Heart right ventricle (tissue), 16 donors: ENCODE results near the gene RBFOX1. TPM values are rescaled to one million over a fixed set of nuclear protein-coding genes. Genes with fewer than 3 reads are reported as not detected.

Source experiments
- ATAC-seq, 8 donors: fragments of 200-7000 bp; cut with Tn5 transposase; one replicate each; pipeline ENCODE4 v1.9.1; 2020; ENCODE audit warnings: mild to moderate bottlenecking in 8 of 8, moderate library complexity in 8 of 8, moderate number of reproducible peaks in 1 of 8
- DNase-seq, 2 donors: peaks; one replicate each; pipeline ENCODE4 v3.0.0-alpha.2; 2020
- H3K27ac ChIP-seq, 10 donors: fragments of 200-600 bp; sonication (generic) in 2 of 10; one replicate each; pipeline versions ENCODE4 v1.5.0 to v1.8.0; 2020 to 2022; ENCODE audit warnings: mild to moderate bottlenecking in 3 of 10
- H3K27me3 ChIP-seq, 7 donors: fragments of 200-600 bp; one replicate each; pipeline ENCODE4 v1.8.0; 2021 to 2022; ENCODE audit warnings: mild to moderate bottlenecking in 2 of 7
- H3K36me3 ChIP-seq, 9 donors: fragments of 200-600 bp; sonication (generic) in 1 of 9; one replicate each; pipeline versions ENCODE4 v1.5.0 to v1.8.0; 2020 to 2022; ENCODE audit warnings: mild to moderate bottlenecking in 2 of 9
- H3K4me1 ChIP-seq, 9 donors: fragments of 200-600 bp; sonication (generic) in 1 of 9; one replicate each; pipeline versions ENCODE4 v1.5.0 to v1.8.0; 2020 to 2022; ENCODE audit warnings: mild to moderate bottlenecking in 4 of 9
- H3K4me3 ChIP-seq, 10 donors: fragments of 200-600 bp; sonication (generic) in 2 of 10; one replicate each; pipeline versions ENCODE4 v1.5.0 to v1.8.0; 2020 to 2022; ENCODE audit warnings: mild to moderate bottlenecking in 7 of 10, moderate library complexity in 2 of 10
- H3K9me3 ChIP-seq, 11 donors: fragments of 200-600 bp in 10 of 11; sonication (generic) in 2 of 11; one replicate each; pipeline versions ENCODE4 v1.5.0 to v1.8.0; 2013 to 2022; ENCODE audit warnings: mild to moderate bottlenecking in 2 of 11, control low read depth in 1 of 11, moderate library complexity in 1 of 11
- CTCF ChIP-seq, 9 donors: fragments of 200-600 bp; sonication (generic) in 2 of 9; IDR thresholded peaks; one replicate each; pipeline versions ENCODE4 v1.5.0 to v1.8.0; 2021 to 2022; ENCODE audit warnings: antibody characterized with exemption in 9 of 9, mild to moderate bottlenecking in 5 of 9, moderate library complexity in 1 of 9
- WGBS, 2 donors: extraction: QIAGEN DNeasy Blood & Tissue Kit; methylation state at CpG; one replicate each; pipeline ENCODE4 v1.1.7; 2013; ENCODE audit warnings: inconsistent platforms in 1 of 2; 5-methylcytosine and 5-hydroxymethylcytosine counted together
- intact Hi-C, 10 donors: fragments of 100-400 bp; cut with DNase I; formaldehyde crosslinking; loops; one replicate each; pipeline versions ENCODE4 v1.11.1 to v1.14.2; 2022
- polyA plus RNA-seq, 2 donors: library from polyadenylated mRNA; stranded (reverse); fragments of 200-250 nt; gene quantifications; one replicate each; pipeline ENCODE4 v1.2.3, GENCODE V29; 2013
- total RNA-seq, 10 donors: library from RNA; stranded (reverse); fragmentation: NEBNext Ultra II Directional in 3 of 10; extraction: Animal tissue kit (Norgen Biotek cat#: 25700) in 3 of 10; gene quantifications; one replicate each; pipeline versions ENCODE4 v1.2.1 to v1.2.4, GENCODE V29; 2021 to 2023
- donor health status: Arrhythmogenic right ventricular cardiomyopathy.
- donor health status: ischemic (EF 13 %, LVEDD 7.1; RV severe dilation, severe dysfunction).
- donor health status: healthy with polysubstance abuse.
- donor health status: DM: no; HTN: yes; CAD: no.
- donor health status: DM: no; HTN: no; CAD: no.
- donor health status: ischemic (EF 25% LVEDD 6.9; RV normal size, moderate dysfunction).
- donor health status: ischemic (EF 25% LVEDD 5.7; RV mildly dilated, moderate dysfunction).
- donor health status: healthy.
- donor health status: DM: yes; HTN: yes; CAD: no.
- donor health status: Ischemic cardiomyopathy.
- donor health status: ischemic (EF 35%, LVEDD 5.7; RV mildly dilated, moderate dysfunction).
- donor health status: nonischemic (EF 11% LVEDD 7.7; RV severe dilation, severe dysfunction).
- donor health status: DM: yes; HTN: yes; CAD: no.
- donor health status: PGD.
- donor health status: ischemic (EF 29% LVEDD 5.4; RV normal size, mild dysfunction).
- donor health status: nonischemic (EF 23%, LVEDD 6.1; RV moderate dilation, normal function).

The RBFOX1 gene
- total and polyA plus RNA-seq, 12 donors = 11.1 to 82.9 (median 53.4) TPM

DNA sequence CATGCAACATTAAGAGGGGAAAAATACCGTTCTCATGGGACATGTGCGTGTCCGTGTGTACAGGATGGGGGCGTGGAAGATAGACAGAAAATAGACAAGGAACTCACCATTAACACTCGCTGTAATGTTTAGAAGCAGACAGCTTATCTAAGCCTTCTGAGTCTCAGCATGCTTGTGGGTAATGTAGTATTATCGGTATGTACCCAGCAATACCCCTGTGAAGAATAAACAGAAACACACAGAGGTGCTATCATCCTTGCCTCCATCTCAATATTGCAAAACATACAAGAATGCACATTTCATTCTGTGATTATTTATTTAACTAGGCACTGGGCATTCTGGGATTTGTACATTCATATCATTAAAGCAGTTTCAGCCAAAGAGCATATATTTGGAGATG is 42.0 kb upstream of the RBFOX1 start:
- ATAC-seq (no peak), DNase-seq (no peak)
- H3K27me3 ChIP-seq = peaks cover 0 to 5% (median 0%) of the 10 kb centered on the region in 7 donors
- H3K9me3 ChIP-seq = peaks cover 0 to 7% (median 0%) of the 10 kb centered on the region in 11 donors
- no peak for TF ChIP-seq CTCF (IDR thresholded peaks at IDR 0.05)
- no peak overlapping the region for H3K4me3 ChIP-seq
- no peak overlapping the region for H3K27ac ChIP-seq
- intact Hi-C loops = no loop called here
- no peaks in the 10 kb centered on the region for H3K36me3 ChIP-seq
- WGBS, 2 donors = 70 to 80% methylated on average over 6 of the region's 6 CpGs
- no peaks in the 10 kb centered on the region for H3K4me1 ChIP-seq

GRCh38 chr16:7294020-7294419 is 38.6 kb upstream of the RBFOX1 start:
- Histone ChIP-seq H3K27me3 (no peaks in the 10 kb centered on the region), H3K27ac (no peak overlapping the region), H3K9me3 (no peaks in the 10 kb centered on the region), H3K4me3 (no peak overlapping the region), H3K36me3 (no peaks in the 10 kb centered on the region), H3K4me1 (no peaks in the 10 kb centered on the region)
- ATAC-seq = no peak
- WGBS, 2 donors = 77% methylated on average over 4 of the region's 4 CpGs
- TF ChIP-seq CTCF (IDR thresholded peaks at IDR 0.05) = no peak
- DNase-seq = no peak
- intact Hi-C loops = no loop called here

GRCh38 chr16:7303052-7303610 is 29.5 kb upstream of the RBFOX1 start:
- peak in 3 of 9 donors; percentile 19 to 34 (median 33) for TF ChIP-seq CTCF (IDR thresholded peaks at IDR 0.05)
- peak overlapping the region; percentile 14 to 49 (median 42) for H3K4me3 ChIP-seq
- peak in 1 of 2 donors; percentile 12 for DNase-seq
- no peak overlapping the region for H3K27ac ChIP-seq
- H3K27me3 ChIP-seq = peaks cover 0 to 53% (median 24%) of the 10 kb centered on the region in 7 donors
- intact Hi-C loops = no loop called here
- WGBS, 2 donors = 1 to 2% methylated on average over 34 of the region's 34 CpGs
- peak in 7 of 8 donors; percentile 17 to 65 (median 55) for ATAC-seq
- no peaks in the 10 kb centered on the region for H3K36me3 ChIP-seq
- peaks cover 0 to 12% (median 0%) of the 10 kb centered on the region in 9 donors for H3K4me1 ChIP-seq
- no peaks in the 10 kb centered on the region for H3K9me3 ChIP-seq

- Histone ChIP-seq H3K4me1 (peaks cover 0 to 12% (median 0%) of the 10 kb centered on the region in 9 donors), H3K4me3 (peak overlapping the region in 9 of 10 donors; percentile 28 to 49 (median 45)), H3K27ac (no peak overlapping the region), H3K36me3 (no peaks in the 10 kb centered on the region), H3K9me3 (no peaks in the 10 kb centered on the region), H3K27me3 (peaks cover 0 to 53% (median 24%) of the 10 kb centered on the region in 7 donors)
- peak in 3 of 8 donors; percentile 33 to 43 (median 41) for ATAC-seq
- intact Hi-C loops = no loop called here
- no peak for TF ChIP-seq CTCF (IDR thresholded peaks at IDR 0.05)
- WGBS, 2 donors = 1 to 2% methylated on average over 20 of the region's 20 CpGs
- DNase-seq = no peak
Measured at GRCh38 chr16:7303660-7304200, 28.9 kb upstream of the RBFOX1 start.
